ENCODE data around the gene RPA1.

Gene RPA1

GRCh38 chr17:1934901-1935300 is 105.1 kb downstream of the RPA1 start:
- no peak for TF ChIP-seq CTCF (IDR thresholded peaks at IDR 0.05; ENCODE audit: insufficient read depth, low read depth, low read length, missing control alignments)
- DNase-seq (ENCODE audit: low read depth): no peak
- no peak overlapping the region for H3K4me3 ChIP-seq (ENCODE audit: low read length)

GRCh38 chr17:1936766-1937165 is 107.0 kb downstream of the RPA1 start:
- TF ChIP-seq CTCF (IDR thresholded peaks at IDR 0.05; ENCODE audit: insufficient read depth, low read depth, low read length, missing control alignments): no peak
- H3K4me3 ChIP-seq (ENCODE audit: low read length): no peak overlapping the region
- no peak for DNase-seq (ENCODE audit: low read depth)

- H3K4me3 ChIP-seq (ENCODE audit: low read length): no peak overlapping the region
- DNase-seq (ENCODE audit: low read depth): no peak
- no peak for TF ChIP-seq CTCF (IDR thresholded peaks at IDR 0.05; ENCODE audit: insufficient read depth, low read depth, low read length, missing control alignments)
Observed at GRCh38 chr17:1937461-1937860, 107.7 kb downstream of the RPA1 start.

- TF ChIP-seq CTCF (IDR thresholded peaks at IDR 0.05; ENCODE audit: insufficient read depth, low read depth, low read length, missing control alignments): no peak
- H3K4me3 ChIP-seq (ENCODE audit: low read length): no peak overlapping the region
- DNase-seq (ENCODE audit: low read depth): no peak
Observed at GRCh38 chr17:1939981-1940809, 110.4 kb downstream of the RPA1 start.

- DNase-seq (ENCODE audit: low read depth): no peak
- no peak for TF ChIP-seq CTCF (IDR thresholded peaks at IDR 0.05; ENCODE audit: insufficient read depth, low read depth, low read length, missing control alignments)
- no peak overlapping the region for H3K4me3 ChIP-seq (ENCODE audit: low read length)
Observed at GRCh38 chr17:1940810-1941185, 111.0 kb downstream of the RPA1 start.

GRCh38 chr17:1941272-1942065 is 111.7 kb downstream of the RPA1 start:
- H3K4me3 ChIP-seq (ENCODE audit: low read length): no peak overlapping the region
- DNase-seq (ENCODE audit: low read depth): no peak
- no peak for TF ChIP-seq CTCF (IDR thresholded peaks at IDR 0.05; ENCODE audit: insufficient read depth, low read depth, low read length, missing control alignments)

Measured in epithelial cell of esophagus (primary cell).